HEK293 (cell line): ENCODE data around the gene CIC.
A peak's percentile ranks its signal among the peaks of the same experiment; 100 is the strongest.

Source experiments
- CTCF ChIA-PET: fragments of 350-600 bp; formaldehyde crosslinking; extraction: SDS; loops from one replicate; lab custom pipeline; 2021; ENCODE audit warnings: antibody characterized with exemption; lab: Yijun Ruan, JAX
- POLR2A ChIA-PET: fragments of 300-600 bp; formaldehyde crosslinking; extraction: SDS; loops from one replicate; lab custom pipeline; 2020; ENCODE audit warnings: antibody characterized with exemption, inconsistent platforms; lab: Yijun Ruan, JAX
- H3K27ac ChIP-seq: fragments of 200-500 bp; sonication (Bioruptor generic); 2 replicates; pipeline ENCODE4 v1.5.1; 2014; ENCODE audit warnings: low read depth, low read length, control low read depth, inconsistent platforms; ENCODE audit errors: extremely low read depth
- H3K36me3 ChIP-seq, 2 experiments: fragments of 200-500 bp in 1 of 2; sonication (Bioruptor generic) in 1 of 2; 1 replicate in 1 of 2; 2 replicates in 1 of 2; pipeline ENCODE4 v1.5.1; 2014 to 2017; ENCODE audit warnings: inconsistent platforms in 2 of 2, low read length in 2 of 2; ENCODE audit not compliant: control insufficient read depth in 2 of 2, insufficient read depth in 1 of 2
- H3K4me1 ChIP-seq: fragments of 200-500 bp; sonication (Bioruptor generic); 2 replicates; pipeline ENCODE4 v1.5.1; 2014; ENCODE audit warnings: mild to moderate bottlenecking, low read length, inconsistent platforms; ENCODE audit not compliant: control insufficient read depth, insufficient read depth
- H3K4me3 ChIP-seq: 2 replicates; pipeline ENCODE4 v1.5.1; 2011; ENCODE audit warnings: low read depth, mild to moderate bottlenecking, control low read depth, low read length, moderate library complexity
- H3K9me3 ChIP-seq: fragments of 200-500 bp; sonication (Bioruptor generic); 2 replicates; pipeline ENCODE4 v1.5.1; 2014; ENCODE audit warnings: low read depth, low read length, inconsistent platforms; ENCODE audit not compliant: control insufficient read depth, insufficient read depth
- GLI2 ChIP-seq: fragments of 450-650 bp; formaldehyde crosslinking; IDR thresholded peaks from 2 replicates; pipeline ENCODE4; 2017; ENCODE audit warnings: missing biosample characterization, missing genetic modification characterization, low read depth, borderline replicate concordance
- KLF10 ChIP-seq: fragments of 450-650 bp; IDR thresholded peaks from 2 replicates; pipeline ENCODE4 v1.5.1; 2018; ENCODE audit warnings: missing biosample characterization, mild to moderate bottlenecking, missing genetic modification characterization
- KLF16 ChIP-seq: fragments of 450-650 bp; formaldehyde crosslinking; IDR thresholded peaks from 2 replicates; pipeline ENCODE4 v1.5.1; 2017; ENCODE audit warnings: missing biosample characterization, missing genetic modification characterization
- RBAK ChIP-seq: fragments of 450-650 bp; formaldehyde crosslinking; IDR thresholded peaks from 2 replicates; pipeline ENCODE4 v1.5.1; 2016; ENCODE audit warnings: missing biosample characterization, missing genetic modification characterization
- SCRT2 ChIP-seq: fragments of 450-650 bp; formaldehyde crosslinking; IDR thresholded peaks from 2 replicates; pipeline ENCODE4 v1.5.1; 2016; ENCODE audit warnings: missing biosample characterization, missing genetic modification characterization
- TRIM28 ChIP-seq: IDR thresholded peaks from 2 replicates; pipeline ENCODE4 v1.6.1; 2011; ENCODE audit warnings: low read length, control low read depth, borderline replicate concordance
- ZBTB11 ChIP-seq: fragments of 450-650 bp; formaldehyde crosslinking; conservative IDR thresholded peaks from 2 replicates; pipeline ENCODE4 v1.5.1; 2016; ENCODE audit warnings: low read depth, missing biosample characterization, missing genetic modification characterization
- ZBTB44 ChIP-seq: fragments of 450-650 bp; IDR thresholded peaks from 2 replicates; pipeline ENCODE4 v1.5.1; 2018; ENCODE audit warnings: missing biosample characterization, mild to moderate bottlenecking, missing genetic modification characterization
- ZBTB7A ChIP-seq: fragments of 450-650 bp; formaldehyde crosslinking; IDR thresholded peaks from 2 replicates; pipeline ENCODE4 v1.5.1; 2016; ENCODE audit warnings: low read depth, missing biosample characterization, missing genetic modification characterization
- ZIC2 ChIP-seq: fragments of 450-650 bp; formaldehyde crosslinking; IDR thresholded peaks from 2 replicates; pipeline ENCODE4 v1.5.1; 2016; ENCODE audit warnings: missing biosample characterization, missing genetic modification characterization
- ZNF121 ChIP-seq: fragments of 450-650 bp; formaldehyde crosslinking; IDR thresholded peaks from 2 replicates; pipeline ENCODE4 v1.5.1; 2016; ENCODE audit warnings: missing biosample characterization, missing genetic modification characterization
- ZNF157 ChIP-seq: fragments of 450-650 bp; formaldehyde crosslinking; IDR thresholded peaks from 2 replicates; pipeline ENCODE4 v1.5.1; 2016; ENCODE audit warnings: missing biosample characterization, missing genetic modification characterization
- ZNF174 ChIP-seq: fragments of 450-650 bp; formaldehyde crosslinking; IDR thresholded peaks from 2 replicates; pipeline ENCODE4 v1.5.0; 2017; ENCODE audit warnings: missing biosample characterization, mild to moderate bottlenecking, missing genetic modification characterization
- ZNF19 ChIP-seq: fragments of 450-650 bp; formaldehyde crosslinking; IDR thresholded peaks from 2 replicates; pipeline ENCODE4; 2016; ENCODE audit warnings: missing biosample characterization, missing genetic modification characterization, low read depth
- ZNF221 ChIP-seq: fragments of 450-650 bp; formaldehyde crosslinking; IDR thresholded peaks from 2 replicates; pipeline ENCODE4 v1.5.1; 2017; ENCODE audit warnings: missing biosample characterization, missing genetic modification characterization, borderline replicate concordance
- ZNF366 ChIP-seq: fragments of 450-650 bp; formaldehyde crosslinking; conservative IDR thresholded peaks from 2 replicates; pipeline ENCODE4 v1.5.1; 2016; ENCODE audit warnings: missing biosample characterization, missing genetic modification characterization
- ZNF398 ChIP-seq: fragments of 450-650 bp; formaldehyde crosslinking; IDR thresholded peaks from 2 replicates; pipeline ENCODE4 v1.5.1; 2017; ENCODE audit warnings: missing biosample characterization, missing genetic modification characterization
- ZNF544 ChIP-seq: fragments of 450-650 bp; formaldehyde crosslinking; IDR thresholded peaks from 2 replicates; pipeline ENCODE4 v1.5.0; 2017; ENCODE audit warnings: missing biosample characterization, missing genetic modification characterization
- ZNF549 ChIP-seq: fragments of 450-650 bp; IDR thresholded peaks from 2 replicates; pipeline ENCODE4 v1.5.1; 2018; ENCODE audit warnings: missing biosample characterization, missing genetic modification characterization, mild to moderate bottlenecking, inconsistent platforms, moderate library complexity
- ZNF624 ChIP-seq: fragments of 450-650 bp; formaldehyde crosslinking; IDR thresholded peaks from 2 replicates; pipeline ENCODE4 v1.5.1; 2017; ENCODE audit warnings: missing biosample characterization, missing genetic modification characterization
- ZNF629 ChIP-seq: fragments of 450-650 bp; formaldehyde crosslinking; IDR thresholded peaks from 2 replicates; pipeline ENCODE4 v1.5.1; 2017; ENCODE audit warnings: missing biosample characterization, missing genetic modification characterization
- TF ChIP-seq, protein P1 (sequence below): fragments of 450-650 bp; formaldehyde crosslinking; IDR thresholded peaks from 2 replicates; pipeline ENCODE4 v1.5.1; 2016; ENCODE audit warnings: missing biosample characterization, missing genetic modification characterization
- TF ChIP-seq, protein P2 (sequence below): fragments of 450-650 bp; formaldehyde crosslinking; optimal IDR thresholded peaks from 2 replicates; pipeline ENCODE3; 2016; ENCODE audit warnings: missing biosample characterization, mild to moderate bottlenecking, missing genetic modification characterization

The CIC gene

DNA sequence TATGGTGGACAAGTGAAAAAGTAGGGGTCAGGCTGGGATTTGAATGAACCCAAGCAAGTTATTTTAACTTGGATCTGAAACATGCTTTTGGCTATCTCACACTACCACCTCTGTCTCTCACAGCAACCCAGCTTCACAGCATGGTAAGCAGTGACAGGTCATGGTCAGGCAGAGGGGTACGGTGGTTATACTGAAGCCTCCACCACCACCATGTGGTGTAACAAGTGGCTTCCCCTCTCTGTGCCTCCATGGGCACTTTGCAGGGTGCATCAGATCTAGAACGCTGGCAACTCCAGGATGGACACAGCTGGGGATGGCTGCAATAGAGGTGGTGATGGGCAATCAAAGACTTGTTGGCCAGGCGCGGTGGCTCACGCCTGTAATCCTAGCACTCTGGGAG lies 43.3 kb downstream of the CIC start:
- peak; percentile 82 for TF ChIP-seq SCRT2 (tag by site-specific recombination)
- TF ChIP-seq ZNF19: no peak
- no peak for TF ChIP-seq GLI2 (tag by site-specific recombination)
- no peak for TF ChIP-seq ZNF157 (tag by site-specific recombination)
- peak; percentile 27; the same call in 1 of the 2 replicates for TF ChIP-seq ZIC2 (tag by site-specific recombination)
- TF ChIP-seq, protein P1, sequence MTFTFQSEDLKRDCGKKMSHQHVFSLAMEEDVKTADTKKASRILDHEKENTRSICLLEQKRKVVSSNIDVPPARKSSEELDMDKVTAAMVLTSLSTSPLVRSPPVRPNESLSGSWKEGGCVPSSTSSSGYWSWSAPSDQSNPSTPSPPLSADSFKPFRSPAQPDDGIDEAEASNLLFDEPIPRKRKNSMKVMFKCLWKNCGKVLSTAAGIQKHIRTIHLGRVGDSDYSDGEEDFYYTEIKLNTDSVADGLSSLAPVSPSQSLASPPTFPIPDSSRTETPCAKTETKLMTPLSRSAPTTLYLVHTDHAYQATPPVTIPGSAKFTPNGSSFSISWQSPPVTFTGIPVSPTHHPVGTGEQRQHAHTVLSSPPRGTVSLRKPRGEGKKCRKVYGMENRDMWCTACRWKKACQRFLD: no peak
- CTCF ChIA-PET: interaction anchor here (0.7 to 2.3 kb wide), 3 partner anchors 14 to 125 kb away, joined by 3 to 10 read pairs (median 7); no protein-coding TSS in a partner anchor
- POLR2A ChIA-PET: interaction anchor here (1.1 kb wide), 1 partner anchor 10 kb away, joined by 3 read pairs; the partner anchor contains the start of genes PAFAH1B3 and PRR19
- Histone ChIP-seq H3K36me3 (no peaks in the 10 kb centered on the region), H3K9me3 (no peaks in the 10 kb centered on the region), H3K4me1 (no peaks in the 10 kb centered on the region; the same call in 1 of the 2 replicates), H3K27ac (no peak overlapping the region), H3K4me3 (no peak overlapping the region)

GRCh38 chr19:42313096-42313839 lies 44.2 kb downstream of the CIC start, which contains the start of gene TMEM145:
TSS of gene TMEM145 (plus strand) at chr19:42313309. CDS start at chr19:42313377, 68 bp downstream.
- ChIA-PET POLR2A (interaction anchor here (0.6 to 1.1 kb wide), 3 partner anchors 11 to 34 kb away, joined by 3 read pairs; partner anchors contain the start of genes PAFAH1B3 and PRR19), CTCF (interaction anchor here (0.6 to 0.7 kb wide), 2 partner anchors 30 to 67 kb away, joined by 3 read pairs; no protein-coding TSS in a partner anchor)
- H3K27ac ChIP-seq: no peak within 1 kb of the TSS
- no peaks in the 10 kb centered on the region for H3K36me3 ChIP-seq
- no peaks in the 10 kb centered on the region for H3K9me3 ChIP-seq
- H3K4me1 ChIP-seq: no peaks in the 10 kb centered on the region; the same call in 1 of the 2 replicates
- H3K4me3 ChIP-seq: peak within 1 kb of the TSS; percentile 47
- TF ChIP-seq RBAK (tag by site-specific recombination) (no peak), ZBTB7A (tag by site-specific recombination) (no peak), ZNF121 (peak; percentile 22; the same call in 1 of the 2 replicates), ZNF174 (tag by site-specific recombination) (no peak), ZBTB11 (no peak; the same call in 1 of the 2 replicates), TRIM28 (no peak), ZNF366 (tag by site-specific recombination) (no peak), ZNF624 (tag by site-specific recombination) (no peak), ZNF549 (no peak), ZNF629 (tag by site-specific recombination) (no peak; the same call in 1 of the 2 replicates), ZNF544 (tag by site-specific recombination) (no peak), ZNF221 (tag by site-specific recombination) (no peak), ZBTB44 (peak; percentile 89), ZNF398 (tag by site-specific recombination) (peak; percentile 65; the same call in 1 of the 2 replicates), KLF10 (tag by site-specific recombination) (no peak), KLF16 (tag by site-specific recombination) (peak; percentile 44; the same call in 1 of the 2 replicates)
- TF ChIP-seq, protein P2, sequence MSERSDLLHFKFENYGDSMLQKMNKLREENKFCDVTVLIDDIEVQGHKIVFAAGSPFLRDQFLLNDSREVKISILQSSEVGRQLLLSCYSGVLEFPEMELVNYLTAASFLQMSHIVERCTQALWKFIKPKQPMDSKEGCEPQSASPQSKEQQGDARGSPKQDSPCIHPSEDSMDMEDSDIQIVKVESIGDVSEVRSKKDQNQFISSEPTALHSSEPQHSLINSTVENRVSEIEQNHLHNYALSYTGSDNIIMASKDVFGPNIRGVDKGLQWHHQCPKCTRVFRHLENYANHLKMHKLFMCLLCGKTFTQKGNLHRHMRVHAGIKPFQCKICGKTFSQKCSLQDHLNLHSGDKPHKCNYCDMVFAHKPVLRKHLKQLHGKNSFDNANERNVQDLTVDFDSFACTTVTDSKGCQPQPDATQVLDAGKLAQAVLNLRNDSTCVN (tag by site-specific recombination): peak; percentile 75
